Mesenchymal stem cell (in vitro differentiated cells and primary cell): ENCODE data around the gene TBC1D17.

Experiments
- DNase-seq: peaks from one replicate; pipeline ENCODE4 v3.0.0-alpha.2; 2013
- H2AFZ ChIP-seq: one replicate; pipeline ENCODE4 v1.6.1; 2013; ENCODE audit warnings: low read depth, mild to moderate bottlenecking, control low read depth, inconsistent platforms, low read length, moderate library complexity
- H2AK5ac ChIP-seq: 2 replicates; pipeline ENCODE4 v1.6.1; 2013; ENCODE audit warnings: low read length, moderate library complexity, mild to moderate bottlenecking, inconsistent platforms; ENCODE audit not compliant: severe bottlenecking
- H2BK120ac ChIP-seq: one replicate; pipeline ENCODE4 v1.6.1; 2013; ENCODE audit warnings: low read depth, mild to moderate bottlenecking, inconsistent platforms, low read length, moderate library complexity
- H2BK12ac ChIP-seq, 2 experiments: one replicate each; pipeline ENCODE4 v1.6.1; 2013; ENCODE audit warnings: inconsistent platforms in 2 of 2, low read length in 2 of 2, mild to moderate bottlenecking in 2 of 2, moderate library complexity in 2 of 2, control low read depth in 1 of 2
- H2BK15ac ChIP-seq: one replicate; pipeline ENCODE4 v1.6.1; 2013; ENCODE audit warnings: mild to moderate bottlenecking, low read depth, inconsistent platforms; ENCODE audit not compliant: poor library complexity, severe bottlenecking
- H2BK5ac ChIP-seq: 2 replicates; pipeline ENCODE4 v1.6.1; 2013; ENCODE audit warnings: low read depth, mild to moderate bottlenecking, low read length, control low read depth, inconsistent platforms; ENCODE audit not compliant: poor library complexity, severe bottlenecking
- H3K14ac ChIP-seq, 2 experiments: one replicate each; pipeline ENCODE4 v1.6.1; 2013; ENCODE audit warnings: inconsistent platforms in 2 of 2, low read length in 2 of 2, control low read depth in 1 of 2, mild to moderate bottlenecking in 1 of 2, moderate library complexity in 1 of 2
- H3K18ac ChIP-seq, 2 experiments: one replicate each; pipeline ENCODE4 v1.6.1; 2013; ENCODE audit warnings: inconsistent platforms in 2 of 2, low read length in 2 of 2, control low read depth in 1 of 2, low read depth in 1 of 2, mild to moderate bottlenecking in 1 of 2
- H3K23ac ChIP-seq, 2 experiments: one replicate each; pipeline ENCODE4 v1.6.1; 2013; ENCODE audit warnings: inconsistent platforms in 2 of 2, low read length in 2 of 2, mild to moderate bottlenecking in 2 of 2, moderate library complexity in 2 of 2, control low read depth in 1 of 2
- H3K27ac ChIP-seq: 2 replicates; pipeline ENCODE4 v1.5.1; 2013; ENCODE audit warnings: mild to moderate bottlenecking, moderate library complexity, low read length, control low read depth, inconsistent platforms; ENCODE audit not compliant: poor library complexity, severe bottlenecking
- H3K27me3 ChIP-seq, 2 experiments: 2 replicates each; pipeline versions ENCODE4 v1.6.1 to v1.7.0; 2013; ENCODE audit warnings: low read length in 2 of 2, mild to moderate bottlenecking in 2 of 2, moderate library complexity in 2 of 2, control low read depth in 1 of 2, inconsistent platforms in 1 of 2; ENCODE audit not compliant: control insufficient read depth in 1 of 2, insufficient read depth in 1 of 2
- H3K36me3 ChIP-seq, 2 experiments: 2 replicates each; pipeline versions ENCODE4 v1.6.1 to v1.7.0; 2013; ENCODE audit warnings: low read length in 2 of 2, control low read depth in 1 of 2, inconsistent platforms in 1 of 2, low read depth in 1 of 2, mild to moderate bottlenecking in 1 of 2; ENCODE audit not compliant: insufficient read depth in 2 of 2, control insufficient read depth in 1 of 2
- H3K4ac ChIP-seq, 2 experiments: one replicate each; pipeline ENCODE4 v1.6.1; 2013; ENCODE audit warnings: inconsistent platforms in 2 of 2, low read length in 2 of 2, mild to moderate bottlenecking in 2 of 2, moderate library complexity in 2 of 2, control low read depth in 1 of 2, low read depth in 1 of 2
- H3K4me1 ChIP-seq: 2 replicates; pipeline ENCODE4 v1.6.1; 2013; ENCODE audit warnings: low read depth, low read length, control low read depth; ENCODE audit not compliant: control insufficient read depth, insufficient read depth
- H3K4me2 ChIP-seq: 2 replicates; pipeline ENCODE4 v1.6.1; 2013; ENCODE audit warnings: low read length, mild to moderate bottlenecking, inconsistent platforms; ENCODE audit not compliant: poor library complexity, severe bottlenecking
- H3K4me3 ChIP-seq, 2 experiments: 2 replicates each; pipeline versions ENCODE4 v1.5.1 to v1.7.0; 2013; ENCODE audit warnings: low read length in 2 of 2, mild to moderate bottlenecking in 2 of 2, control low read depth in 1 of 2, low read depth in 1 of 2; ENCODE audit not compliant: insufficient read depth in 1 of 2
- H3K79me1 ChIP-seq: replicated peaks from 2 replicates; pipeline ENCODE4 v1.6.1; 2013; ENCODE audit warnings: mild to moderate bottlenecking, control low read depth, low read length, inconsistent platforms; ENCODE audit not compliant: poor library complexity, severe bottlenecking
- H3K9ac ChIP-seq: 2 replicates; pipeline ENCODE4 v1.7.0; 2013; ENCODE audit warnings: mild to moderate bottlenecking, low read length, moderate library complexity
- H3K9me3 ChIP-seq: 2 replicates; pipeline ENCODE4 v1.7.0; 2013; ENCODE audit warnings: mild to moderate bottlenecking, low read length; ENCODE audit not compliant: control insufficient read depth
- H4K8ac ChIP-seq: one replicate; pipeline ENCODE4 v1.6.1; 2013; ENCODE audit warnings: inconsistent platforms, mild to moderate bottlenecking, low read length, moderate library complexity
- H4K91ac ChIP-seq: one replicate; pipeline ENCODE4 v1.6.1; 2013; ENCODE audit warnings: mild to moderate bottlenecking, low read length, inconsistent platforms
- WGBS: methylation state at CpG from one replicate; pipeline ENCODE4 v1.1.7; 2013; ENCODE audit warnings: mixed read lengths; 5-methylcytosine and 5-hydroxymethylcytosine counted together

Gene TBC1D17

DNA sequence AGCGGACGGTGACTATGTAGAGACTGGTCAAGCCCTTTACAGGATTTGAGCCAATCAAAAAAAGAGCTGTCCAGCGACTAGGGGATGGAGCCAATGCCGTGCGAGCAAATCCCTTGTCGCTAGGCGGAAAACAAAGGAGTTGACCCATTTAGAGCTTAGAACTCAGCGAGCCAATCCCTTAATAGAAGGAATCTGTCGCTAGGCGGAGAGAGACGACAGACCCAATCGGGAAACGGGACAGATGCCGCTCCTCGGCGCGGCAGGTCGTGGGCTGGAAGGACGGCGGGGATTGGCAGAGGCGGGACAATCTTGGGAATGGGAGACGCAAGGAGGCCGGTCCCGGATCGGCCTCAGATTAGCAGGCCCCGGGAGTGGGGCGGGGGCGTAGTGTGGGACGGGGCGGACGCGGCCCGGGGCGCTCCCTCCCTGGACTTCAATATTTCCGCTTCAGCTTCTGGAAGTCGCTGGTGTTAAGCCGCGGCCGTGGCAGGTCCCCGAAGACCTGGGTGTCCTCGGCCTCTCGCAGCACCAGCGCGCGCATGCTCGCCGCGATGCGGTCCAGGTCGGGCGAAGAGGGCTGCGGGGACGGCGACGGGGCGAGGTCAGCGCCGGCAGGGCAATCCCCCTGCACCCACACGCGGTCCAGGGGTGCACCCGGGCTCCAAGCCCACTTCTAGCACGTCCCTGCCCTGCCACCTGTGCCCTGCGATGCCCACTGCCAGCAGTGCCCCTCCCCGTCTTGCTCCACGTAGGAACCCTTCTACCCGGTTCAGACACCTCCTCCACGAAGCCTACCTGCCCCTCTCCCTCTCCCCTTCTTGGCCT lies 7.8 kb upstream of the TBC1D17 start:
- peak overlapping the region; percentile 94 for H3K18ac ChIP-seq
- peak overlapping the region; percentile 27 for H2AK5ac ChIP-seq
- peak overlapping the region; percentile 87 for H3K4me2 ChIP-seq
- peaks cover 40% of the 10 kb centered on the region for H3K4me1 ChIP-seq
- H3K14ac ChIP-seq = peak overlapping the region in 1 of 2 experiments; percentile 99
- H3K36me3 ChIP-seq = peaks cover 32 to 54% of the 10 kb centered on the region in 2 experiments
- peak overlapping the region; percentile 80 for H3K9ac ChIP-seq
- H2AFZ ChIP-seq = peak overlapping the region; percentile 81
- H4K91ac ChIP-seq = peak overlapping the region; percentile 99
- peak overlapping the region; percentile 99 for H4K8ac ChIP-seq
- H3K27me3 ChIP-seq = no peaks in the 10 kb centered on the region
- peaks cover 21% of the 10 kb centered on the region for H3K79me1 ChIP-seq
- no peaks in the 10 kb centered on the region for H3K9me3 ChIP-seq
- H3K4me3 ChIP-seq = peak overlapping the region; percentile 62 to 78
- peak overlapping the region; percentile 84 for H3K27ac ChIP-seq
- 2% methylated on average over 56 of the region's 67 CpGs for WGBS
- peak overlapping the region; percentile 69 for H2BK120ac ChIP-seq
- peak overlapping the region in 1 of 2 experiments; percentile 98 for H3K23ac ChIP-seq
- H2BK15ac ChIP-seq = peak overlapping the region; percentile 20
- peak overlapping the region; percentile 41 to 91 for H2BK12ac ChIP-seq
- DNase-seq = peak; percentile 100
- peak overlapping the region; percentile 61 to 99 for H3K4ac ChIP-seq
- H2BK5ac ChIP-seq = peak overlapping the region; percentile 79

DNA sequence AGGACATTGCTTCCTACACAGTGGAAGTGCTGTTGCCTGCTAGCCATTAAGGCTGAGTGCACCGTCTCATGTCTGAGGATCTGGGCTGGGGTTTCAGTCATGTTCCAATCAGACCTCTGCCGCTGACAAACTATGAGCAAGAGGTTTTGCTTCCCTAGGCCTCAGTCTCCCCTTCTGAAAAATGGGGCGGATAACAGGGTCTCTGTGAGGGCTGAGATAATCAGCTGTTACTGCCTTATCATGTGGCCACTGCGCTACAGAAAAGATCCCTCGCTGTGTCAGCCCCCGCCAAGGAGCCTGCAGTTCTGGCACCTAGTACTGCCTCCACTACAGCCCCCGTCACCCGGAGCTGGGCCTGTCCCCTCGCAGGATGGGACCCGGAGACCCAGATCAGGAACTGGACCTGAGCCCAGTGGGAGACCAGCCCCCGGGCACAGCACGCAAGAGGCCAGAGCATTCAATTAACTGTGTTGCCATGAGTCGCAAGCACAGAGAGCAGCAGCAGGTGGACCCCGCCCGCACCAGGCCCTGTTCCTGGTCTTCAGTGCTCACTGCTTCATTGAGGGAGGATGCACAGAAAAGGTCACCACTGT lies 7.1 kb upstream of the TBC1D17 start:
- peaks cover 44% of the 10 kb centered on the region for H3K4me1 ChIP-seq
- no peak overlapping the region for H2BK15ac ChIP-seq
- H3K4me2 ChIP-seq = peak overlapping the region; percentile 87
- no peaks in the 10 kb centered on the region for H3K27me3 ChIP-seq
- peak overlapping the region; percentile 94 for H3K18ac ChIP-seq
- peak overlapping the region in 1 of 2 experiments; percentile 99 for H3K14ac ChIP-seq
- H3K9me3 ChIP-seq = no peaks in the 10 kb centered on the region
- H3K79me1 ChIP-seq = peaks cover 25% of the 10 kb centered on the region
- H2BK5ac ChIP-seq = no peak overlapping the region
- peak overlapping the region; percentile 27 for H2AK5ac ChIP-seq
- peak overlapping the region; percentile 62 to 78 for H3K4me3 ChIP-seq
- H3K4ac ChIP-seq = peak overlapping the region; percentile 61 to 99
- H3K9ac ChIP-seq = peak overlapping the region; percentile 80
- no peak for DNase-seq
- H3K27ac ChIP-seq = peak overlapping the region; percentile 84
- peak overlapping the region; percentile 99 for H4K8ac ChIP-seq
- peak overlapping the region in 1 of 2 experiments; percentile 98 for H3K23ac ChIP-seq
- H2AFZ ChIP-seq = peak overlapping the region; percentile 81
- peak overlapping the region; percentile 99 for H4K91ac ChIP-seq
- H3K36me3 ChIP-seq = peaks cover 31 to 54% of the 10 kb centered on the region in 2 experiments
- H2BK12ac ChIP-seq = peak overlapping the region; percentile 41 to 91
- no peak overlapping the region for H2BK120ac ChIP-seq
- 94% methylated on average over 15 of the region's 15 CpGs for WGBS

DNA sequence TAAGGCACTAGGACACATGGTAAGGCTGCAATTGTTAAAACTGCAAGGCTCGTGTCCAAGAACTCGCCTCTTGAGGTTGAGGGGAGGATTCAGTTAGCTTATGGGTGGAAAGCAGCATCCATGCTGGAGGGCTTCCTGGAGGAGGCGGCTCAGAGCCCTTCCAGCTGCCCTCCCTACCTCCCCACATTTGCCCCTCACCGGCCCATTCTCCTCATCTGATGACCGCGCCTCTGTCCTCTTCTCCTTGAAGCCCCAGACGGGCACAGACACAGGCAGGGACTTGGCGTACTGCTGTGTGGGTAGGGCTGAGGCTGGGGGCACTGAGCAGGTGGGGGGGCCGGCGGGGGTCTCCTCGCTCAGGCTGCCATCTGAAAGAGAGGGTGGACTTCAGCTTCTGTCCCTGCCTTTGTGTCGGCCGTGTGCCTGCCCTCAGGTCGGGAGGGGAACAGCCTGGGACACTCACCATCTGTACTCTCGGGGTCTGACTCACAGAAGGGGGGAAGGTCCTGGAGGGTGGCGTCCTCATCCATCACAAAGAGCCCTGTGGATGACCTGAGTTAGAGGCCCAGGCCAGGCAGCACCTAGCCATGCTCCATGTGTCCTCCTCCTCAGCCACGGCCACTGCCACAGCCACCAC lies 6.0 kb upstream of the TBC1D17 start:
- Histone ChIP-seq H2BK12ac (peak overlapping the region in 1 of 2 experiments; percentile 29), H3K18ac (no peak overlapping the region), H3K27me3 (no peaks in the 10 kb centered on the region), H4K8ac (no peak overlapping the region), H2AK5ac (no peak overlapping the region), H3K27ac (no peak overlapping the region), H3K23ac (no peak overlapping the region), H3K9ac (peak overlapping the region; percentile 35), H2BK5ac (no peak overlapping the region), H3K79me1 (peaks cover 29% of the 10 kb centered on the region), H3K4ac (peak overlapping the region in 1 of 2 experiments; percentile 30), H3K4me2 (no peak overlapping the region), H2AFZ (no peak overlapping the region), H4K91ac (no peak overlapping the region), H3K9me3 (no peaks in the 10 kb centered on the region), H2BK120ac (no peak overlapping the region), H3K4me3 (no peak overlapping the region), H2BK15ac (no peak overlapping the region), H3K4me1 (peaks cover 39% of the 10 kb centered on the region), H3K36me3 (peaks cover 31 to 50% of the 10 kb centered on the region in 2 experiments), H3K14ac (no peak overlapping the region)
- 81% methylated on average over 15 of the region's 17 CpGs for WGBS
- DNase-seq = no peak
